RKO (cell line): ENCODE data around the gene NOD1.

Source experiments
- DNase-seq: peaks from one replicate; pipeline ENCODE4 v3.0.0-alpha.2; 2016; ENCODE audit warnings: low spot score

NOD1 gene

DNA sequence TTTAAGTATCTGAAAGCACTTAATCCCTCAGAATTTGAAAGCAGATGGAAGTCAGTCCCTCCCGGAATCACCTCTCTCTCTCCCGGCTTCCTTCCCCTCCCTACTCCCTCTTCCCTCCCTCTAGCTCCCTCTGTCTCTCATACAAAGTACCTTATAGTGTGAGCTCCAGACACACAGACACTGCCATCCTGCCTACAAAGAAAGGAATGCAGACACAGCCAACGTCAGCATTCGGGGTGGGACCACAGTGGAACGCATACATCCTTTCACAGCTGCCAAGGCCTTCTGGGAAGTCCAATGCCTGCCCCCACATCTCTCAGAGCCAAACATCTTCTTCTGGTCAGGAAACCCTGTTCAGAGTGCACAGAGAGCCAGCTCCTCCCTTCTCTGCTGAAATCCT is 9.3 kb downstream of the NOD1 start:
- no peak for DNase-seq

- no peak for DNase-seq
Observed at GRCh38 chr7:30468791-30469190, 9.8 kb downstream of the NOD1 start.

- no peak for DNase-seq
Observed at GRCh38 chr7:30468041-30468440, 10.5 kb downstream of the NOD1 start.

DNA sequence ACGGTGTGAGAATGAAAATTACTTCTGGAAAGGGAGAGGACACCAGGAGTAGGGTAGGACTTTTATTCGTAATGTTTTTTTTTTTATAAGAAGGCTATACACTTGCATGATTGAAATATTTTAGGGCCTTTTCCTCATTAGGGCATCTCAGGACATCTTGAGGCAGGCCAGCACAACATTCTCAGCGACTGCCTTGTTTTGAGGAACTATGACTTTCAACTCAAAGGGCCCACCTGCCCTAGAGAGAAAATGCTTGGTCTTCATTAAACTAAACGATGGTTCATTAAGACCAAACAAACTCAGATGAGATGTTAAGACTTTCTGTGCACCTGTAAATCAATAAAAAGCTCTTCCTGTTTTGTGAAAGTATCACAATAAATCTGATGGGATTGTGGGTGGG is 11.3 kb downstream of the NOD1 start:
- no peak for DNase-seq

DNA sequence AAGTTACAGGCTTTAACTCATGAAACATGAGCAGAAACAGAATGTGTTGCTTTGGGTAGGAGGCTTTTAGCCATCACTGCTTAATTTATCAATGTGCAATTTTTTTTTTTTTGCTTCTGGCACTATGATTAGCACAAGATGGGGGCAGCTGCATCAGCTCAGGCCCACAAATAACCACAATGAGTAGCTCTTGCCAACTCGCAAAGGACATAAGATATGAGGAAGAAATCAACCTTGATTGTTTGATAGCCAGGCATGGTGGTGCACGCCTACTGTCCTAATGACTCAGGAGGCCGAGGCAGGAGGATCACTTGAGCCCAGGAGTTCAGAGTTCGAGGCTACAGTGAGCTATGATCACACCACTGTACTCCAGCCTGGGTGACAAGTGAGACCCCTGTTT is 12.3 kb downstream of the NOD1 start:
- no peak for DNase-seq

DNA sequence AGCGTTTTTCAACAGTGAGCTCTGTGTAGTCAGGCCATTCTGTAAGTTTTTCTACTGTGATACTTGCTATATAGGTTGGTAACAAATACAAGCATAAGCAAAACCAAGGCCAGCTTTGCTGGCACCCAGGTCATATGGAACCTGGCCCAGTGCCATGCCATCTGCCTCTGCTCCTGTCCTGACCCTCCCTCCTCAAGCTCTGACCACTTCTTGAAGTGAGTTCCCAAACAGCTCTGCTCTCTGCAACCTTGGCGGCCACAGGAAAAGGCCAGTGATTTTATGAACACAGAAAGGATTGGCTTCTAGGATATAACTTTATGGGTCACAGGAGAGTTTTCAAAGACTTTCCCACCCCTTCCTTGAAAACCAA is 12.8 kb downstream of the NOD1 start:
- no peak for DNase-seq

DNA sequence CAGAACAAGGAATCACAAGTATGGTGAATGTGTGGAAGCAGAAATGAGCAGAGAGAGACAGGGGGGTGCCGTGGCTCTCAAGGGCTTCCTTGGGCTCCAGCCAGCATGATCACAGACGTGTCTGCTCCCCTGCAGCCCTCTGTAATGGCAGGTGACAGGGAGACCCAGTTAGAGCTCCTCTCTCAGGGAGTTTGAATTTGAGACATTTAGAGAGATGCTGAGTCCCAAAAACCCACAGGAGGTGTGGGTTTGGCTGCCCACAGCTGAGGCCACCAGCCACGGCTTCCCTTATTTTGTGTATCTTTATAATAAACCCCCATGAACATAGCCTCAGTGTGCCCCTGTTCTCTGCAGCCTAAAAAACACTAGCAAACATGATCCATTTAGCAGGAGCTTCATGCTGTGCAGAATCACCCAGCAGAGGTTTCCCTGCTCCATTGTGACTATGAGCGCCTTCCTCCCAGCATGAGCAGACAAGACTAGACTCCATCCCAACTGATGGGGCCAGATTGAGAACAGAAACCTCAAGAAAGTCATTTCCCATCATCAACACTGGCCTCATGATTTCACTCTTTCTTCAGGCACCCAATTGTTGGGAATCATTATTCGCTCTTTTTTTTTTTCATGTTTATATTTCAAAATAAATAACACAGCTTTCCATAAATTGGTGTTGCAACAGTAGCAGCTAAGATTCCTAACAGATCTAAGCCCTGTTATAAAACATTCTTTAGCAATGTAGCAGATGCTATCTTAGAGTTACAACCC is 13.4 kb downstream of the NOD1 start:
- DNase-seq, result no peak

- no peak for DNase-seq
Observed at GRCh38 chr7:30464231-30464671, 14.3 kb downstream of the NOD1 start.

DNA sequence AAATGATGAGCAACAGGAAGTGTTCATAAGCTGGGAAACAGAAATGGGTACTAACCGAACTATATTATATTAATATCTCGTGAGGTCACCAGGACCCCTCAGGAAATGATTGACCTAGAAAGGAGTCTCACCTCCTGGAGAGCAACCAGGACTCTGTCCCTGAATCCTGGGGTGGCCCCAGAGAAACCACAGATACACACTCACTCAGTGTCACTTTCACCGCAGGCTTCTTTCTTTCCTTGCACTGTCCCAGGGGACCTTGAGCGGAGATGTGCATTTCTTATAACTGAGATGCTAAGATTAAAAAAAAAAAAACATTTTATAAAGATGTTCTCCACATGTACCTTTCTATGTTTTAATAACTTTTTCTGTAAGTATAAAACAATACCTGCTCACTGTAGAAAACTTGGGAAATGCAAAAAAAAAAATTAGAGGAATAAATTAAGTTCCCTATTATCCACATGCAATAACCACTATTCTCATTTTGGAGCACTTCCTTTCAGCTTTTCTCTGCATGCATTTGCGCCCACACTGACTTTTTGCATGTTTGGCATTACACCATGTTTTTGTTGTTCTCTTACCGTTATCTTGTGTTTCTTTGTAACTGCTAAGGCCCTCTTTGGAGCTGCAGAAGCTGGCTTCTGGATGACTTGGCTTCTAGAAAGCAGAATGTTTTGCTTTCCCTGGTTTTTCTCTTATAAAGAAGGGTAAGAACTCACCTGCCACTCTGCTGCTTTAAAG is 15.0 kb downstream of the NOD1 start:
- no peak for DNase-seq

DNA sequence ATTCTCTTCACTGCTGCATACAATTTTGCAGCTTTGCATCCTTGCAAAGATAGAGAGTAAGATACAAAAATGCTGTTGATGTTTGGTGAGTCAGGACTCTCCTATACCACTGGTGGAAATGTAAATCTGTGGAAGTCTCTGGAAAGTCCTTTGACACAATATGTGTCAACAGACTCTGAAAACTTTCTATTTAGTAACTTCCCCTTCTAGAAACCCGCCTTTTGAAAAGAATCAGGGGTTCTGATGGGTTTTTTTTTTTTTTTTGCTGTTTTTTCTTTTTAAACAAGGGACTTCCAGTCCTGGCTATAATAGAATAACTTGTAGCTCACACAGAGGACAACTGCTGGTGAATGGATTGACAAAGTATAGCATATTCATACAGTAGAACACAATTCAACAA is 16.4 kb downstream of the NOD1 start:
- no peak for DNase-seq

GRCh38 chr7:30460246-30460633 is 18.3 kb downstream of the NOD1 start:
- no peak for DNase-seq

DNA sequence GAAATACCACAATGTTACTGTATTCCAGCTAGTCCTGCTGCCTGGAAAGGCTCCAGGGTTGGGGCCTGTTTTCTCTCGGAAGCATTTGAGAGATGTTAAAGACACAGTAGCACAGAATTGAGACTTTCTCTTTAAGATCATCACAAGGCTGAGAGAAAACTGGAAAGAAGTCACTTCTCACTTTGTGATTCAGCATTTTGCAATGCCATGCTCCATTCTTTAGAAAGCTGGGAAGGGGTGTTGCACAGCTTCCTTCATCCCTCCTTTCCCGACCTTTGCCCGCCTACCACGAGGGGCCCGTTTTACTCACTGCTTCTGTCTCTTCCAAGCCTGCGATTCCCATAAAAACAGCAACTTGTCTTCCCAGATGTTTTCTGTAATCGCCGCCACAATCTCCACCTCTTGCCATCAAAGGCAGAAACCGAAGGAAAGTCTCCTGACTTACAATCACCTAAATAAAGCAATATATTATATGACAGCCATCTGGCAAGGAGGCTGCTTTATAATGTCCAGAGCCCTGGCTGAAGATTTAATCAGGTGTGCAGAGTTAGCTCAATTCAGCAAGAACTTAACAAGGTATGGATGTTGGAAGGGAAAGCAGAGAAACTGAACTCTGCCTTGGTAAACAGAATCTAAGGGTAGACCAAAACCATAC is 18.9 kb downstream of the NOD1 start:
- no peak for DNase-seq

- no peak for DNase-seq
Observed at GRCh38 chr7:30458311-30458710, 20.3 kb downstream of the NOD1 start.

GRCh38 chr7:30453921-30454320 is 24.7 kb downstream of the NOD1 start:
- DNase-seq, result no peak

GRCh38 chr7:30453016-30453415 is 25.6 kb downstream of the NOD1 start:
- DNase-seq, result no peak

- no peak for DNase-seq
Observed at GRCh38 chr7:30452280-30452930, 26.2 kb downstream of the NOD1 start.

GRCh38 chr7:30451539-30452279 is 26.9 kb downstream of the NOD1 start:
- no peak for DNase-seq

DNA sequence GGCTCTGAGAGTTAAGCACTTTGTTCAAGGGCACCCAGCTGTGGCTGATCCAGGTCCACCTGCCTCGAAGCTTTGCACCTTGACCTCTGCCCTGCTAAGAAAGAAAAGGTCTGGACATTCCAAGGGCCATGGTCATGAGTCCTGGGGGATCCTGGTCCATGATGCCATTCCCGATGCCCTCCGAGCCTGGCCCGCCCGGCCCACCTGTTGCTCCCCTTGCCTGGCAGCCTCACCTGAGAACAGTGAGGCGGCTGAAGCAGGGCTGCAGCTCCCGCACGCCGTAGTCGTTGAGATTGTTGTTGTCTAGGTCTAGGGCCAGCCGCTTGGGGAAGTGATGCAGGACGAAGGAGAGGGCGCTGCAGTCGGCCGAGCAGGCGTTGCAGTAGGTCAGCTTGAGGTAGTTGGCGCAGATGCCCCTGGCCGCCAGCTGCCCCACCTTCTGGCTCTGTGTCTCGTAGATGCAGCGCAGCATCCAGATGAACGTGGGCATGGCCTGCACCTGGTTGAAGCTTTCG is 27.5 kb downstream of the NOD1 start:
- no peak for DNase-seq

GRCh38 chr7:30450240-30450982 is 28.2 kb downstream of the NOD1 start:
- DNase-seq, result no peak

DNA sequence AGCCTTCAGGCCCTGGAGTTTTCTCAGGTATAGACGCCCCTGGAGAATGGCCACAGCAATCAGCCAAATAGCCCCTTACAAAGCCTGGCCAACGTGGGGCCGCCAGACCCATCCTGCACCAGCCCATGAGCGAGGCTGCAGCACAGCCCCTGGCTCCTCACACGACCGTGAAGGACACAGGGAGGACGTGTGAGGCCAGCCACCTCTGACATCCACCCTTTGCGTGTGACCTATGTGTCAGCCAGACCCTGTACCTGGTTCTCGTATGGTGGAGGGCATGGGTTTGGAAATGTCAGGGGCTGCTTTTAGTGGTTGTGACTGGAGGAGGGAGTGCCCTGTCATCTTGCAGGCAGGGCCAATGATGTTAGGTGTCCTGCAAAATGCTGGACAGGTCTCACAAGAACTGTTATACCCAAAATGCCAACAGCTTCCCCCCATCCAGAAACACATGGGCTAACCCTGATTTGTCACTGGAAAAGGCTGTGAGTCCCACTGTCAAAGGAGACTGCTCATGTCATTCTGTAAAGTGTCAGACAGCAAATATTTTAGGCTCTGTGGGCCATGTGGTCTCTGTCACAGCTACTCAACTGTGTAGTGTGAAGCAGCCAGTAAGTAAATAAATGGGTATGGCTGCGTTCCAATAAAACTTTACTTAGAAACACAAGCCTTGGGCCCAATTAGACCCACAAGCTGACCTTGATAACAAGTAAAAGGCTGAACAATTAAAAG is 30.0 kb downstream of the NOD1 start:
- no peak for DNase-seq
